22Rv1 (cell line): ENCODE data around the gene MAG.

ENCODE experiments used
- H3K27ac ChIP-seq: fragments of 450-650 bp; 2 replicates; pipeline ENCODE4 v1.5.1; 2017
- CTCF ChIP-seq: fragments of 450-650 bp; IDR thresholded peaks from 2 replicates; pipeline ENCODE4 v1.5.1; 2017; ENCODE audit warnings: mild to moderate bottlenecking
- ZFX ChIP-seq: fragments of 450-650 bp; IDR thresholded peaks from 2 replicates; pipeline ENCODE4 v1.6.1; 2017; ENCODE audit warnings: antibody characterized with exemption, borderline replicate concordance

The MAG gene

GRCh38 chr19:35330475-35330874 lies 38.5 kb downstream of the MAG start:
- TF ChIP-seq ZFX (no peak), CTCF (no peak)
- H3K27ac ChIP-seq: no peak overlapping the region

DNA sequence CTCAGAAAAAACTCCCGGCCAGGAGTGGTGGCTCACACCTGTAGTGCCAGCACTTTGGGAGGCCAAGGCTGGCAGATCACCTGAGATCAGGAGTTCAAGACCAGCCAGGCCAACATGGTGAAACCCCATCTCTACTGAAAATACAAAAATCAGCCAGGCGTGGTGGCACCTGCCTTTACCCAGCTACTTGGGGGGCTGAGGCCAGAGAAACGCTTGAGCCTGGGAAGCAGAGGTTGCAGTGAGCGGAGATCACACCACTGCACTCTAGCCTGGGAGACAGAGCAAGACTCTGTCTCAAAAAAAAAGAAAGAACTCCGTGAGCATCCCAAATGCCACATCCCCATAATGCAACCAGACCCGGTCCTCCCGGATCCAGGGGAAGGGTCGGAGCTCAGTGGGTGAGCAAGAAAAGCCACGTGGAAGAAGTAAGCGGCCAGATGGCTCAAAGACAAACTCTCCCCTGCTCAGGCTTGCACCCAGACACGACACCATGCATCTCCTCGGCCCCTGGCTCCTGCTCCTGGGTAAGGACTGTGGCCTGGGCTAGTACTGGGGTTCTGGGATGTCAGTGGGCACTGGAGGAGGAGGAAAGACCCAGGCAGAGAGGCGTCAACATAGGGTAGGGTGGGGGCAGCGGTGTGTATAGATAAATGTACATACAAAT lies 39.7 kb downstream of the MAG start:
- no peak overlapping the region for H3K27ac ChIP-seq

DNA sequence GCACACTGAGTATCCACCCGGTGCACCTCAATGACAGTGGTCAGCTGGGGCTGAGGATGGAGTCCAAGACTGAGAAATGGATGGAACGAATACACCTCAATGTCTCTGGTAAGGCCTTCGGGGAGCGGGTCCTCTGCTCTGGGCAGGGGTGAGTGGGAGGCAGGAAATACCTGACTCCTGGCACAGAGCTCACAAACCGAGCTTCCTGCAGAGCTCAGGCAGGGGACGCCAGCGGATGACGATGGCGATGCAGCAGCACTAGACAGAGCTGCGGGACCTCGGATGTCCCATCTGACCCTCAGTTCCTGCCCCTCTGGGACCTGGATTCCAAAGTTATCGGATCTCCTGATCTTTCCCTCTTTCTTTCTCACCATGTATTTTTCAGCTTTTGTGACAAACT lies 40.9 kb downstream of the MAG start:
- no peak overlapping the region for H3K27ac ChIP-seq
- TF ChIP-seq CTCF (no peak), ZFX (no peak)

More for the DNA sequence above, 39.7 kb downstream of the MAG start:
- TF ChIP-seq CTCF (no peak), ZFX (no peak)

DNA sequence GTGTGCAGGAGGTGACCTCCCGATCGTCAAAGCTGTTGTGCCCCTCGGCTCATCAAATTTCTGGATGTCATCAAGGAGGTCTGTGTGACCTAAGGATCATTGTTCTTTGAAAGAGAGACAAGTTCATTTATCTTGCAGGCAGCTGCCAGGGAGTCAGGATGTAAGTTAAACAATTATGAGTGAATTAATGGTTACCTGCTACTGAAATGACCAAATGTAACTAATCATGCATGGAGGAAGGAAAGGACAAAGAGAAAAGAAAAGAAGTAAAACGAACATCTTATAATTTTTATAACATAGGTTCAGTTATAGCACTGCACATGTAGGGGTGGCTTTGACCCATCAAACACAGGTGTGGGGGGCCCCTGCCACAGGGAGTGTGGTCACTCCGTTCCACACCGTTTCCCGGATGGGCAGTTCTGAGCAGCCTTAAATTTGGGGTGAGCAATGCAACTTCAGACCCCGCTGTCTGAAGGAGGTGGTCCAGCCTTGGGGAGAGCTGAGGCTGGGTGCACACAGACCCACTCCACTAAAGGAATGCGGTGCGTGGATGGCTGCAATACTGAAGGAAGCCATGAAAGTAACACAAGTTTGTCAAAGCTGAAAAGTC lies 42.3 kb downstream of the MAG start:
- TF ChIP-seq ZFX: no peak
- TF ChIP-seq CTCF: no peak
- no peak overlapping the region for H3K27ac ChIP-seq

DNA sequence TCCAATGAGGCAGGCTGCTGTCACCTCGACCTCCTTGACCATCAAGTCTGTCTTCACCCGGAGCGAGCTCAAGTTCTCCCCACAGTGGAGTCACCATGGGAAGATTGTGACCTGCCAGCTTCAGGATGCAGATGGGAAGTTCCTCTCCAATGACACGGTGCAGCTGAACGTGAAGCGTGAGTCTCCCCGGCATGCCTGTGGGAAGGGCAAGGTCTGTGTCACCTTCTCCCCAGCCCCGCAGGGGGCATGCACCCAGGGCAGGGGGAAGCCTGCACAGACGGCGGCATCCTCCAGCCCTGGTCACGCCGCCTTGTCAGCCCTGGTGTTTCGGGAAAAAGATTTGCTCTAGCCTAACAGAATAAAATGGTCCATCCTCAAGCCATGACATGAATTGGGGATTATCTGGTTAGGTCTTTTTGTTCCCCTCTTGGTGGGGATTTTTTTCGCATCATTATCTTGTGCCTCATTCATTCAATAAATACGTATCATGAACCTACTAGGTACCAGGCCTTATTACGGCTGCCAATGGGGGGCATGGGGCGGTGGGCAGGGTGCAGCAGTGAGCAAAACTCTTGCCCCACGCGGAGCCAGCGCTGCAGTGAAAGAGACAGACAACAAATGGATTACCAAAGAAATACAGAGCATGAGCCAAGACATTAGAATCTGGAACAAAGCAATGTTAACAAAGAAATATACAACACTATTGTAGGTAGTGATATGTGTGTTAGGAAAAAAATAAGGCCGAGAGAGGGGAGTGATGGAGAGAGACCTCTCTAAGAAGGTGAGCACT lies 44.4 kb downstream of the MAG start:
- no peak overlapping the region for H3K27ac ChIP-seq
- TF ChIP-seq ZFX (no peak), CTCF (no peak)

GRCh38 chr19:35337097-35337983 lies 45.4 kb downstream of the MAG start:
- TF ChIP-seq ZFX (no peak), CTCF (no peak)
- H3K27ac ChIP-seq: no peak overlapping the region
